Right atrium auricular region (tissue), 2 donors: ENCODE measurements around the gene POLR2M. TPM values are rescaled to one million over a fixed set of nuclear protein-coding genes. Genes with fewer than 3 reads are reported as not detected.

ENCODE experiments used
- DNase-seq: peaks from one replicate; pipeline ENCODE4 v3.0.0-alpha.2; 2019; ENCODE audit warnings: low spot score
- H3K27ac ChIP-seq, 2 donors: fragments of 200-600 bp; sonication (generic); 1 replicate in 1 of 2; 2 replicates in 1 of 2; pipeline ENCODE4 v1.5.1; 2016 to 2019
- H3K27me3 ChIP-seq, 2 donors: fragments of 200-600 bp; sonication (generic); one replicate each; pipeline versions ENCODE4 v1.5.1 to v1.6.0; 2017 to 2019
- H3K36me3 ChIP-seq: fragments of 200-600 bp; sonication (generic); one replicate; pipeline ENCODE4 v1.5.1; 2016
- H3K4me1 ChIP-seq, 2 donors: fragments of 200-600 bp; sonication (generic); one replicate each; pipeline versions ENCODE4 v1.5.1 to v1.6.0; 2017 to 2019
- H3K4me3 ChIP-seq, 2 donors: fragments of 200-600 bp; sonication (generic); 1 replicate in 1 of 2; 2 replicates in 1 of 2; pipeline ENCODE4 v1.5.1; 2017 to 2019; ENCODE audit warnings: mild to moderate bottlenecking in 1 of 2, moderate library complexity in 1 of 2
- H3K9me3 ChIP-seq, 2 donors: fragments of 200-600 bp; sonication (generic); one replicate each; pipeline ENCODE4 v1.5.1; 2019
- total RNA-seq, 2 donors: library from RNA; depleted of rRNA; stranded (reverse); fragments of >200 nt; gene quantifications; one replicate each; pipeline ENCODE4 v1.1.0, GENCODE V29; 2016
- TF ChIP-seq, protein P1 (sequence below), 2 donors: fragments of 200-600 bp; sonication (generic); IDR thresholded peaks; one replicate each; pipeline ENCODE4 v1.5.1; 2019; ENCODE audit warnings: antibody characterized with exemption in 2 of 2

Gene POLR2M
- total RNA-seq, 2 donors from 2014 or later, result 68.0 to 97.5 TPM

DNA sequence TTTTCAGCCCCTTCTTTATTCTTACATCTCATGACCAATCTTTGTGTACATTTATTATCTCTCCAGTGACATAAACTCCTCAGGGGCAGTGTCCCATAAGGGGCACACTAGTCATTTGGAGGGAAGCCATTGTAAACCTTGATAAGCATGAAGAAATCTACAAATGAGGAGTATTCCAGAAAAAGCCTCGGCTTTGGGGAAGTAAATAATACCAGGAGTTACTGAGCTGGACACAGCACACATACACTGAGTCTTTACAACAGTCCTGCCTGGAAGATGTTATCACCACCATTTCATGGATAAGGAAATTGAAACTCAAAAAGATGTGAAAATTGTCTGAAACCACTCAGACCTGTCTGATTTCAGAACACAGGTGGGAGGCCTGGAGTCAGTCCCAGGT is 15.4 kb upstream of the POLR2M start:
- H3K4me1 ChIP-seq, result peaks cover 0 to 37% of the 10 kb centered on the region in 2 donors
- H3K27me3 ChIP-seq, result no peaks in the 10 kb centered on the region
- TF ChIP-seq, protein P1, sequence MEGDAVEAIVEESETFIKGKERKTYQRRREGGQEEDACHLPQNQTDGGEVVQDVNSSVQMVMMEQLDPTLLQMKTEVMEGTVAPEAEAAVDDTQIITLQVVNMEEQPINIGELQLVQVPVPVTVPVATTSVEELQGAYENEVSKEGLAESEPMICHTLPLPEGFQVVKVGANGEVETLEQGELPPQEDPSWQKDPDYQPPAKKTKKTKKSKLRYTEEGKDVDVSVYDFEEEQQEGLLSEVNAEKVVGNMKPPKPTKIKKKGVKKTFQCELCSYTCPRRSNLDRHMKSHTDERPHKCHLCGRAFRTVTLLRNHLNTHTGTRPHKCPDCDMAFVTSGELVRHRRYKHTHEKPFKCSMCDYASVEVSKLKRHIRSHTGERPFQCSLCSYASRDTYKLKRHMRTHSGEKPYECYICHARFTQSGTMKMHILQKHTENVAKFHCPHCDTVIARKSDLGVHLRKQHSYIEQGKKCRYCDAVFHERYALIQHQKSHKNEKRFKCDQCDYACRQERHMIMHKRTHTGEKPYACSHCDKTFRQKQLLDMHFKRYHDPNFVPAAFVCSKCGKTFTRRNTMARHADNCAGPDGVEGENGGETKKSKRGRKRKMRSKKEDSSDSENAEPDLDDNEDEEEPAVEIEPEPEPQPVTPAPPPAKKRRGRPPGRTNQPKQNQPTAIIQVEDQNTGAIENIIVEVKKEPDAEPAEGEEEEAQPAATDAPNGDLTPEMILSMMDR (IDR thresholded peaks at IDR 0.05), result no peak
- no peak overlapping the region for H3K4me3 ChIP-seq
- H3K36me3 ChIP-seq, result peaks cover 24% of the 10 kb centered on the region
- peak overlapping the region; percentile 50 to 64 for H3K27ac ChIP-seq
- no peaks in the 10 kb centered on the region for H3K9me3 ChIP-seq
- no peak for DNase-seq

DNA sequence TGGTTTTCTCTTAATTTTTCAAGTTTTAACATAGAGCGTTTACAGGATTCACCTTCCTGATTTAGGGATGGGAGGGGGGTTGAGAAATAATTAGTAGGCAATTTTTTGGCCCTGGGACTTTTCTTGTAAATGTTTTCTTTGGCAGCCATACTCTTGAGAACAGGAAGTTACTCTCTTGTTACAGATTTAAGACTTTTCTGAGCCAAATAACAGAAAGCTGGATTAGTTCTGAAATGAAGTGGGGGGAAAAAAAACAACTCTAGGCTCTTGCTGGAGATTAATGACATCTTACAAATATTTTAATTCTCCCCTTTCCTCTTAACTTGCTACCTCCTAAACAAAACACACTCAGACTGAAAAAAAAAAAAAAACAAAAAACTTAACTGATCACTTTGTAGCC is 13.8 kb upstream of the POLR2M start:
- DNase-seq, result no peak
- H3K27ac ChIP-seq, result peak overlapping the region; percentile 24 to 58
- no peak overlapping the region for H3K4me3 ChIP-seq
- peaks cover 0 to 37% of the 10 kb centered on the region in 2 donors for H3K4me1 ChIP-seq
- H3K9me3 ChIP-seq, result no peaks in the 10 kb centered on the region
- TF ChIP-seq, protein P1 (IDR thresholded peaks at IDR 0.05), result no peak
- H3K27me3 ChIP-seq, result no peaks in the 10 kb centered on the region
- H3K36me3 ChIP-seq, result peaks cover 24% of the 10 kb centered on the region

- no peak overlapping the region for H3K4me3 ChIP-seq
- no peaks in the 10 kb centered on the region for H3K27me3 ChIP-seq
- TF ChIP-seq, protein P1 (IDR thresholded peaks at IDR 0.05), result no peak
- H3K27ac ChIP-seq, result no peak overlapping the region
- no peak for DNase-seq
- H3K9me3 ChIP-seq, result no peaks in the 10 kb centered on the region
- peaks cover 24% of the 10 kb centered on the region for H3K36me3 ChIP-seq
- peaks cover 0 to 37% of the 10 kb centered on the region in 2 donors for H3K4me1 ChIP-seq
Observed at GRCh38 chr15:57694279-57694678, 12.2 kb upstream of the POLR2M start.

- Histone ChIP-seq H3K27ac (no peak overlapping the region), H3K4me1 (peaks cover 0 to 24% of the 10 kb centered on the region in 2 donors)
Observed at GRCh38 chr15:57696146-57696545, 10.4 kb upstream of the POLR2M start.

GRCh38 chr15:57697588-57697987 is 8.9 kb upstream of the POLR2M start:
- H3K27me3 ChIP-seq, result no peaks in the 10 kb centered on the region
- H3K27ac ChIP-seq, result peak overlapping the region in 1 of 2 donors; percentile 8
- TF ChIP-seq, protein P1 (IDR thresholded peaks at IDR 0.05), result no peak
- H3K4me1 ChIP-seq, result peaks cover 0 to 10% of the 10 kb centered on the region in 2 donors
- H3K4me3 ChIP-seq, result no peak overlapping the region
- no peaks in the 10 kb centered on the region for H3K9me3 ChIP-seq
- no peak for DNase-seq
- no peaks in the 10 kb centered on the region for H3K36me3 ChIP-seq

More at GRCh38 chr15:57696146-57696545, 10.4 kb upstream of the POLR2M start:
- TF ChIP-seq, protein P1 (IDR thresholded peaks at IDR 0.05), result no peak
- no peak overlapping the region for H3K4me3 ChIP-seq
- no peaks in the 10 kb centered on the region for H3K27me3 ChIP-seq
- no peak for DNase-seq
- H3K9me3 ChIP-seq, result no peaks in the 10 kb centered on the region
- peaks cover 11% of the 10 kb centered on the region for H3K36me3 ChIP-seq

DNA sequence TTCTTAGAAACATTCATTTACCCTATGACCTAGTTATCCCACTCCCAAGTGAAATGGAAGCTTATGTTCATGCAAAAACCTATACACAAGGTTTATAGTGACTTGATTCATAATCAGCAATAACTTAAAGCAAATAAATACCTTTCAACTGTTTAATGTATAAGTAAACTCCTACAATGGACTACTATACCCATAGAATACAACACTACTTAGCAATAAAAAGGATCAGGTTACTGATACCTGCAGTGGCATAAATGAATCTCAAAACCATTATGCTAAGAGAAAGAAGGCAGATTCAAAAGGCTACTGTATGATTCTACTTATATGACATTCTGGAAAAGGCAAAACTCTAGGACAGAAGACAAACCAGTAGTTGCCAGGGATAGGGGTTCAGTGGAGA is 8.3 kb upstream of the POLR2M start:
- H3K27ac ChIP-seq, result no peak overlapping the region
- TF ChIP-seq, protein P1 (IDR thresholded peaks at IDR 0.05), result no peak
- H3K27me3 ChIP-seq, result no peaks in the 10 kb centered on the region
- no peaks in the 10 kb centered on the region for H3K36me3 ChIP-seq
- H3K9me3 ChIP-seq, result no peaks in the 10 kb centered on the region
- H3K4me1 ChIP-seq, result peaks cover 0 to 6% of the 10 kb centered on the region in 2 donors
- DNase-seq, result no peak
- H3K4me3 ChIP-seq, result no peak overlapping the region
